CD4-positive, alpha-beta T cell treated with Interleukin-10 for 1 hour (primary cell): ENCODE measurements around the gene TAX1BP1.

Experiments
- DNase-seq: peaks from one replicate; pipeline ENCODE4 v3.0.0-alpha.2; 2020

Gene TAX1BP1

GRCh38 chr7:27739909-27740448 lies at the start of gene TAX1BP1:
TAX1BP1 (plus strand) TSS chr7:27740162; CDS start chr7:27748525, 8,363 bp downstream.
- peak; percentile 95 for DNase-seq

- no peak for DNase-seq
Measured at GRCh38 chr7:27690649-27691048, 49.3 kb upstream of the TAX1BP1 start.

- no peak for DNase-seq
Measured at GRCh38 chr7:27693794-27694193, 46.2 kb upstream of the TAX1BP1 start.

GRCh38 chr7:27695096-27695495 lies 44.9 kb upstream of the TAX1BP1 start:
- DNase-seq, result no peak

- DNase-seq, result peak; percentile 10
Measured at GRCh38 chr7:27697861-27698430, 42.0 kb upstream of the TAX1BP1 start.

- no peak for DNase-seq
Measured at GRCh38 chr7:27699751-27700150, 40.2 kb upstream of the TAX1BP1 start.

GRCh38 chr7:27700501-27700900 lies 39.5 kb upstream of the TAX1BP1 start:
- no peak for DNase-seq

GRCh38 chr7:27703181-27703580 lies 36.8 kb upstream of the TAX1BP1 start:
- no peak for DNase-seq

- DNase-seq, result no peak
Measured at GRCh38 chr7:27704422-27705199, 35.4 kb upstream of the TAX1BP1 start.

- DNase-seq, result no peak
Measured at GRCh38 chr7:27705200-27705594, 34.8 kb upstream of the TAX1BP1 start.

- no peak for DNase-seq
Measured at GRCh38 chr7:27708485-27708884, 31.5 kb upstream of the TAX1BP1 start.

GRCh38 chr7:27709137-27710075 lies 30.6 kb upstream of the TAX1BP1 start:
- DNase-seq, result no peak

GRCh38 chr7:27712217-27712616 lies 27.7 kb upstream of the TAX1BP1 start:
- DNase-seq, result no peak

- DNase-seq, result no peak
Measured at GRCh38 chr7:27714831-27715444, 25.0 kb upstream of the TAX1BP1 start.

GRCh38 chr7:27723085-27723484 lies 16.9 kb upstream of the TAX1BP1 start:
- no peak for DNase-seq

GRCh38 chr7:27727058-27727457 lies 12.9 kb upstream of the TAX1BP1 start:
- DNase-seq, result no peak

GRCh38 chr7:27730112-27730511 lies 9.8 kb upstream of the TAX1BP1 start:
- DNase-seq, result no peak

GRCh38 chr7:27734583-27734982 lies 5.4 kb upstream of the TAX1BP1 start:
- no peak for DNase-seq

- DNase-seq, result no peak
Measured at GRCh38 chr7:27735165-27735564, 4.8 kb upstream of the TAX1BP1 start.

GRCh38 chr7:27735831-27736230 lies 4.1 kb upstream of the TAX1BP1 start:
- DNase-seq, result no peak

GRCh38 chr7:27737178-27737577 lies 2.8 kb upstream of the TAX1BP1 start:
- DNase-seq, result no peak

GRCh38 chr7:27737616-27738015 lies 2.3 kb upstream of the TAX1BP1 start:
- DNase-seq, result no peak
